ENCODE measurements around the gene PLCG2. TPM values are rescaled to one million over a fixed set of nuclear protein-coding genes. Genes with fewer than 3 reads are reported as not detected.

Gene PLCG2
- total and polyA plus RNA-seq, 2 of the 8 experiments (the other 6 are each of a cell fraction or from before 2014, with no cell fraction given) = 6.1 to 6.9 TPM

- TF ChIP-seq KDM4A (IDR thresholded peaks at IDR 0.05; ENCODE audit: low read depth, low read length, severe bottlenecking) (no peak), EGR1 (IDR thresholded peaks at IDR 0.05; ENCODE audit: borderline replicate concordance, low read depth, low read length) (no peak), POLR2AphosphoS5 (IDR thresholded peaks at IDR 0.05; ENCODE audit: low read depth, low read length) (no peak), SUZ12 (IDR thresholded peaks at IDR 0.05; ENCODE audit: low read length) (no peak), CTBP2 (IDR thresholded peaks at IDR 0.05; ENCODE audit: borderline replicate concordance, insufficient read depth, insufficient read length, low read length) (no peak), SIRT6 (IDR thresholded peaks at IDR 0.05; ENCODE audit: low read length) (no peak), CEBPB (IDR thresholded peaks at IDR 0.05; ENCODE audit: low read depth, low read length) (no peak), PHF8 (conservative IDR thresholded peaks at IDR 0.05; ENCODE audit: low read depth, low read length) (no peak)
Measured at GRCh38 chr16:81832801-81833547, 53.9 kb downstream of the PLCG2 start (continued).
